ENCODE measurements around the gene CCDC183.
"Not testable (repeated sequence)": the region's sequence is repeated elsewhere in the genome, so short reads cannot be mapped to it uniquely, and the experiment has no call there.

The CCDC183 gene

DNA sequence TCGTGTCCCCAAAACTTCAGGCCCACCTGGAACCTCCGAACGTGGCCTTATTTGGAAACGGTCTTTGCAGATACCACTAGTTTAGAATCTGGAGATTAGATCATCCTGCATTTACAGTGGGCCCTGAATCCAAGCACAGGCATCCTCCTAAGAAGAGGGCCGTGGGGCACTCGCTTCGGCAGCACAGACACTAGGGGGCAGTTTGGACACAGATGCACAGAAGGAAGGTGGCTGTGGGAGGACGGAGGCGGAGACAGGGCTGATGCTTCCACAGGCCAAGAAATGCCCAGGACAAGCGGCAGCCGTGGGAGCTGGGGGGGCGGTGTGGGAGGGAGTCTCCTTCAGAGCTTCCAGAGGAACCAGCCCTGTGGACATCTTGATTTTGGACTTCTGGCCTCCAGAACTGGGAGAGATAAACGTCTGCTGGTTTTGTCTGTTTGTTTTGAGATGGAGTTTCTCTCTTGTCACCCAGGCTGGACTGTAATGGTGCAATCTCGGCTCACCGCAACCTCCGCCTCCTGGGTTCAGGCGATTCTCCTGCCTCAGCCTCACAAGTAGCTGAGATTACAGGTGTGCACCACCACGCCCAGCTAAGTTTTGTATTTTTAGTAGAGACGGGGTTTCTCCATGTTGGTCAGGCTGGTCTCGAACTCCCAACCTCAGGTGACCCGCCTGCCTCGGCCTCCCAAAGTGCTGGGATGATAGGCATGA, 35.1 kb upstream of the CCDC183 start:
- DNase-seq (ENCODE audit: low spot score), result not testable (repeated sequence)

DNA sequence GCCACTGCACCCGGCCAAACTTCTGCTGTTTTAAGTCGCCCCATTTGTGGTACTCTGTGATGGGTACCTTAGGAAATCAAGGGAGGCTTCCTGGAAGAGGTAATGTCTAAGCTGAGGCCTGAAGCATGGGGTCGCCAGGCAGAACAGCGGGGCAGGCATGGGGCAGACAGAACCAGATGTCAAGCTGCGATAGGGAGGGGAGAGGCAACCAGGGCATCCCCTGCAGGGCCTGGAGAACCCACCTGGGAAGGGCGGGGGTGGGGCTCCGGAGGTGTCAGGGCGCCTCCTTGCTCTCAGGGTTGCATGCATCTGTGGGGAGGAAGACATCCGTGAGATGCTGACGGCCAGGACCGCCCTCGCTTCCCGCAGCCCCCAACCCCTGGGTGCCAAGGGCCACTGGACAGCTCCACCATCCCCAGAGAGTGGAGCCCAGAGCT, 34.6 kb upstream of the CCDC183 start:
- no peak for DNase-seq (ENCODE audit: low spot score)

DNA sequence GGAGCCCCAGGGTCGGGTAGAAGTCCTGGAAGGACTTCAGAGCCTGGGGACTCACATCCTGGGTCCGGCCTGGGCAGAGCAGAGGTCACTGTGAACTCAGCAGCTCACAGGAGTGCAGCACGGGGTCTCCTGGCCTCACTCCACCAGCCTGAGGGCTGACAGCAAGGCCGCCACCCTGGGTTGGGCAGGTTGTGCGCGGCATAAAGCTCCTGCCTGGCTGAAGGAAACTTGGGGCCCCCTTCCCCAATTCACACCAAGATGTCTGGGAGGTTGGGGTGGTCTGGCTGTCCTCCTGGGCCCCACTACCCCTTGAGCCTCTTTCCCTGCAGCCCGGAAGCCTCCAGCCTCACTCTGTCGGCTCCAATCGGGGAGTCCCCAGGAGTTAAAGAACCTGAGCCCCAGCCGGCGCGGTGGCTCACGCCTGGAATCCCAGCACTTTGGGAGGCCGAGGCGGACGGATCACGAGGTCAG, 33.9 kb upstream of the CCDC183 start:
- DNase-seq (ENCODE audit: low spot score), result no peak

DNA sequence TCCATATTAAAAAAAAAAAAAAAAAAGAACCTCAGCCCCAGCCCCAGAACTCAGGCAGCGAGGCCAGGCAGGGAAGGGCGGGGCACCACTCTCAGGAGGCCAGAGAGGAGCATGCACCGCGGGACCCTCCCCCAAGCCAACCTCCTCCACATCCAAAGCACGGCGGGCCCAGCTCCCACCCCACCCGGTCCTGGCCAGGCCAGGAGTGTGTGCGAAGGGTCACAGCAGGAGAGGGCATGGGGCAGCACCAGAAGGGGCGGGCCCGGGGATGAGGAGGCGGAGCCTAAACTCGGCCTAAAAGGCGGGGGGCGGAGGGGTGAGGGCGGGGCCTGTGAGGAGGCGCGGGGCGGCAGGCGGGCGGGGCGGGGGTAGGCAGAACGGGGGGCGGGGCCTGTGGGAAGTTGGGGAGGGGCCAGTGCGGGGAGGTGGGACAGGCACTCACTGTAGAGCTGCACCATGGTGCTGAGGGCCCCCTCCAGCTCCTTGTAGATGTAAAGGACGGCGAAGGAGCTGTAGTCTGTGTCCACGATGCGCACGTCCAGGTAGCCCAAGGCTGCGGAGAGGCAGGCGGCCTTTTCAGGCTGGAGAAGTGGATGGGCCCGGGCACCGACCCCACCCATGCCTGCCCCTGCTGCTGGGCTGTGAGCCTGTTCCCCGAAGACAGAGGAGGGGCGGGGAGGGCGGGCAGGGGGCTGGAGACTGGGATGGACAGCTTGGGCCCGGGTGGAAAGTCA, 33.1 kb upstream of the CCDC183 start:
- DNase-seq (ENCODE audit: low spot score), result no peak

DNA sequence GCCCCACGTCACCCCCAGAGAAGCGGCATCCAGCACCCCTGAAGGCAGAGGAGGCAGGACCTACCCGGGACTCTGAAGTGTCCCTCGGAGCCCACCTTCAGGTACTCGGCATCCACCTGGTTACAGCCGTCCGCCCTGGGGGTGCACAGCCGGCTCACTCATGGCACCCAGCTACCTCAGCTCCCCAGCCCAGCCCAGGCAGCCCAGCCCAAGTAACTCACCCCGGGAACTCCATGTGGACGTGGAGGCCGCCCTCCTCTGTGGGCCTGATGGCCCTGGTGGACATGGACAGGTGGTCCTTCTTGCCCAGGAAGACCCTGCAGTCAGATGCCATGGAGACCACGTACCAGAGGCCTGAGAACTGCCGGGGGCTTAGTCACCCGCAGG, 32.5 kb upstream of the CCDC183 start:
- DNase-seq (ENCODE audit: low spot score), result no peak

DNA sequence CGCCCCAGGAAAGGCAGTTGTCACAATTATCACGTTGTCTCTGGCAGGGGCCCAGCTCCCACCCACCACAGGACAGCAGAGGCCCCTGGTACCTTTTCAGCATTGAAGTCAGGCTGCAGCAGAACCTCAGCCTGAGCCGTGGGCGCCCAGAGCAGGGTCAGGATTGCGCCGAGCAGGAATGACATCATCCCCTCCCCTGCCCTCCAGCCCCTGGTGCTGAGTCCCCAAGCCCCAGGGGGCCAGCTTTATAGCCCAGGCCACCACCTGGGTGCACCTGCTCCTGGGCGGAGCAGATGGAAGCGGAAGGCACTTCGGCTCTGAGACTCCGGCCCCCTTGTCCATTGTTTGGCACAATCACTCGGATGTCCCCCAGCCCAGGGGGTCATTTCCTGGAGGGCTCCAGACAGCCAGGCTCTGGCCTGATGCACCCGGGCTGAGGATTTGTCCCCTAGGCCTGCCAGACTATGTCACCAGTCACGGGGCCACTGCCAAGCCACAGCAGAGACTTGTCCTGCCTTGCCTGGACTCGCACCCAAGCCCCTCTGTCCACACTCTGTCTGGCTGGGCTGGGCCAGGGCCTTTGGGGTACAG, 31.7 kb upstream of the CCDC183 start, which contains the start of gene LCN15:
Gene LCN15, minus strand, starts transcription at position 218 of the 591 bp plus-strand sequence. Its CDS starts 30 bp downstream, at position 188.
- DNase-seq (ENCODE audit: low spot score), result no peak

DNA sequence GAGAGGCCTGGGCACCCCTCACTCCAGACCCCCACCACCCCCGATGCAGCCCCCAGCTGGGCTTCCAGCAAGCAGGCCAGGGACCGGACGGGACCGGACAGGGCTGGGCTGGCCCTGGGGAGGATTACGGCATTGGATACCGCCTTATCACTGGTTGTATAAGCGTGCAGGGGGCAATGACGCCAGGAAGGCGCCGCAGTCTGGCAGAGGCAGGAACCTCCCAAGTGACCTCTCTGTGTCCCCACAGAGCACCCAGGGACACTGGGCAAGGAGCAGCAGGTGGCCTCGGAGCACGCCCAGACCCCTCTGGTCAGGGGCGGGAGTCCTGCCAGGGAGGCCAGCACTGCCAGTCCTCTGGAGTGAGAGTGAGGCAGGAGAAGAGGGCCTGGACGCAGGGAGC, 31.1 kb upstream of the CCDC183 start:
- no peak for DNase-seq (ENCODE audit: low spot score)

DNA sequence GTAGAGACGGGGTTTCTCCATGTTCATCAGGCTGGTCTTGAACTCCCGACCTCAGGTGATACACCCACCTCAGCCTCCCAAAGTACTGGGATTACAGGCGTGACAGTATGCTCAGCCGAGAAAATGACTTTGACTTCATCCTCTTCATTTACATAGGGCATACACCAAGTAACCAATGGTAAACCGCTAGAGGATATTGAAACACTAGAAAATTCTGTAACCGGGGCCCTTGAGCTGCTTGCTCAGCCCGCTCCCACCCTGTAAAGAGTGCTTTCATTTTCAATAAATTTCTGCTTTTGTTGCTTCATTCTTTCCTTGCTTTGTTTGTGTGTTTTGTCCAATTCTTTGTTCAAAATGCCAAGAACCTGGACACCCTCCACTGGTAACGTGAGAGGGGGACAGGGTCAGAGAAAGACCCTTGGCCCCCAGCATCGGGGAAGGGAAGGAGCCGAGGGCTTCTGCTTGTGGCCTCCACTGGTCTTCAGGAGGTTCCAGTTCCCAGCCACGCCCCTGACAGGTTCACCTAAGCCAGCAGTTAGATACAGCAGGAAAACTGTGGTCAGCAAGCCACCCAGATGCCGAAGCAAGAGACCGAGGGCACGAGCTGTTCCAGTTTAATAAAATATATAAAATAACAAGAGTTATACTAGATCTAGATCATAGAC, 30.3 kb upstream of the CCDC183 start:
- DNase-seq (ENCODE audit: low spot score), result not testable (repeated sequence)

DNA sequence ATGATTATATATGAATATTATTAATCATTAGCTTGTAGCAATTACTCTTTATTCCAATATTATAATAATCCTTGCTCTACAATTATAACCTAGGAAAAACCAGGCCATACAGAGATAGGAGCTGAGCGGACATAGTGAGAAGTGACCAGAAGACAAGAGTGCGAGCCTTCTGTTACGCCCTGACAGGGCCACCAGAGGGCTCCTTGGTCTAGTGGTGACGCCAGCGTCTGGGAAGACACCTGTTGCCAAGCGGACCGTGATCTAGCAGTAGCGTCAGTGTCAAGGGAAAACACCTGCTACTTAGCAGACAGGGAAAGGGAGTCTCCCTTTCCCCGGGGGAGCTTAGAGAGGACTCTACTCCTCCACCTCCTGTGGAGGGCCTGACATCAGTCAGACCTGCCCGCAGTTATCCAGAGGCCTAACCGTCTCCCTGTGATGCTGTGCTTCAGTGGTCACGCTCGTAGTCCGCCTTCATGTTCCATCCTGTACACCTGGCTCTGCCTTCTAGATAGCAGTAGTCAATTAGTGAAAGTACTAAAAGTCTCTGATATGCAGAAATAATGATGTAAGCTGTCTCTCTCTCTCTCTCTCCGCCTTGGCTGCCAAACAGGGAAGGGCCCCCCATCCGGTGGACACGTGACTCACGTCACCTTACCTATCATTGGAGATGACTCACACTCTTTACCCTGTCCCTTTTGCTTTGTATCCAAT, 29.6 kb upstream of the CCDC183 start:
- DNase-seq (ENCODE audit: low spot score), result not testable (repeated sequence)

DNA sequence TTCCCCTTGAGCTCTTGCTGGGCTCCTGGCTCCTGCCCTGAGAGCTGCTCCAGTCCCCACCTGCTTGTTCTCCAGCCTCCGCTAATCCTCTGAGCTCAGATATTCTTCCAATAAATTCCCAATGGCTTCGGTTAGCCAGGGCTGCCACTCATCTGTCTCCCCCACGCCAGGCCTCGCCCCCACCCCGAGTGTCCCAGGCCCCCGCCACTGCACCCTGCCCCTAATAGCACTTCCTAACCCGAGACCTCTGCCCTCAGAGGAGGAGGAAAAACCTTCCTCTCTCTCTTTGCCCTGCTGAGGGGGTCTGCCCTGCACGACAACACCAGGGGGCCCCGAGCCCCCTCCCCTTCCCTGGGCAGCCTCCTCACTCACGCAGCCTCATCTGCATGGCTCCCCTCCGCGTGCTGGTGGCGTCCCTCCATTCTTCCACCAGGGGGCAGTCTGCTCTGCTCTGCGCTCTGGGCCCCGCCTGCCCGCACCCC, 26.4 kb upstream of the CCDC183 start:
- DNase-seq (ENCODE audit: low spot score), result no peak

DNA sequence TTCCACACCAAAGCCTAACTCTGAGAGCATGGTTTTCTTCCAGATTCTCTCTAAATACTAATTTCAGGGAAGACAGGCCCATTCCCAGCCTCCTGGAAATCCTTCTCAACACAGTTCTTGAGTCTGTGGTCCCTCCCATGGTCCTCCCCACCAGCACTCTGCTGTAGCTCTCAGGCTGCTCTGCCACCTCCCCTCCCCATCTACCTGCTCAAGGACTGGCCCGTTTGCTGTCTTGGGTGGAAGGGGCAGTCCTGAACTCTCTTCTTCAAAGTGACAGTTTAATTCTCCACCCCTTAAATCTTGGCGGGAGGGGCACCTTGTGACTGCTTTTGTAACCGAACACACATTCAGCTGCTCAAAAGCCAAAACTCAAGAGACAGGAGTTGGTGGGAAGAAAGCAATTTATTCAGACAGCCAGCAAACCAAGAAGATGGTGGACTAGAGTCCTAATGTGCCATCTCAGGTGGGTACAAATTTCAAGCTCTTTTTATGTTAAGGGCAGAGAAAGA, 24.2 kb upstream of the CCDC183 start:
- no peak for DNase-seq (ENCODE audit: low spot score)

DNA sequence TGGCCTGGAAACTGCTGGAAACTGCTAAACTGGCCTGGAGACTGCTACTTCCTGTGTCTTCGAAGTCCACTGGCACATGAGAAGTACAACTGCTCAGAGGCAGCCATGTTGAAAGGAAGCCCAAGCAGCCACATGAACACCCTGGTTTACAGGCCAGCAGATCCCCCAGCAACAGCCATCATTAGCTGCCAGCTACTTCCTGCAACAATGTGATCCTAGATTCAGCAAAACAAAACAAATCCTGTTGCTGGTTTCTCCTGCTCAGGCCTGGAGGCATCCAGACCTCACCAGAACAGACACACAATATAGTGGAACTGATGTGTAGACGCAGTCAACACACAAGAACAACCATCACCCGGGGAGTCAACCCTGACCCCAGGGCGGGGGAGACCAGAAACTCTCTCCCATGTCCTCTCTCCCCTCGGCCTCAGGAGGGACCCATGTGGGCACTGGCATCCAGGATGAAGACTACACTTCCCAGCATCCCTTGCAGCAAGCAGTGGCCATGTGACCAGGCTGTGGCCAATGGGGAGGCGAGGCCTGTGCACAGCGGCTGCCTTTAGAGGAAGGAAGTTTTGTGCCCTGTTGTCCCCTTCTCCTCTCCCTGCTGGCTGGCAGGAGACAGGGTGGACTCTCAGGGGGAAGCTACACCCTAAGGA, 22.6 kb upstream of the CCDC183 start:
- DNase-seq (ENCODE audit: low spot score), result no peak

DNA sequence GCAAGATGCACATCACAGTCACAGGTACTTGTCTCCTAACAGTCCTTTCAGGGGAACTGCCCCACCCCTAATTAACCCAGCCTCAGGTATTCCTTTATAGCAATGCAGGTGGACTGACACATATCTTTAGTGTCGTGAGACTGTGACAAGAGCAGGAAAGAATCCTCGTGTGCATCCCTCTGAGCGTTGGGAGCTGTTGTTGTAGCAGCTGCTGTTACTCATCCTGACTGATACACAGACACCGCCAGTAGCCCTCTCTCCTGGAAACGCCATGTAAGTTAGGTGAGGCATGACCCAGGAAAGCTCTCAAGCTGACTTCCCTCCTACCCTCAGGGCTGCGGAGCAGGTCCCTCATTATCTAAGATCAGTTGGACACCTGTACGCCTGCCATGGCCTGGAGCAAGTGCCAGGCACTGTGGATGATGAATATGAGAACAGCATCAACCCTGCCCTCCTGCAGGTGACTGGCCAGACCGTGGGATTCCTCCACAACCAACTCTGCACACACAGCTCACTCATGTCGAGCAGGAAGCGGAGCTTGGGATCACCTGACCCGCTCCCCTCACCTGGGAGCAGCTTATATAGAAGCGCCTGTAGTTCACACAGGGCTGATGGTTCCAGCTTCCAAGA, 21.6 kb upstream of the CCDC183 start:
- no peak for DNase-seq (ENCODE audit: low spot score)

DNA sequence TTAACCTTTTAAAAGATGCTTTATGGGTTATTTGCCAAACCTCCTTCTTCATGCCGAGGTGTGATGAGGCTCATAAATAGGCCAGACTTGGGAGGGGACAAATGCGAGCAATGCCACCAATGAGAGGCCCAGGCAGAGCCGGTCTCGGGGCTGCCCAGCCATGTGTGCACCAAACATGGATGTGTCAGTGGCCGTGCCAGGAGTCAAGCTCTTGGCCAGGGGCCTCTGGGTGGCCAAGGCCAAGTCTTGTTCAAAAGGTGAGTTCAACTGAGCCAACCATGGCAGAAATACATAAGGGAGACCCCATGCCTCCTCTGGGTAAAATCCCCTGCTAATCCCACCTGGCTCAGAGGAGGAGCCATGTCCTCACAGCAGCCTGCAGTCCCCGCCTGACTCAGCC, 20.9 kb upstream of the CCDC183 start:
- DNase-seq (ENCODE audit: low spot score), result no peak

DNA sequence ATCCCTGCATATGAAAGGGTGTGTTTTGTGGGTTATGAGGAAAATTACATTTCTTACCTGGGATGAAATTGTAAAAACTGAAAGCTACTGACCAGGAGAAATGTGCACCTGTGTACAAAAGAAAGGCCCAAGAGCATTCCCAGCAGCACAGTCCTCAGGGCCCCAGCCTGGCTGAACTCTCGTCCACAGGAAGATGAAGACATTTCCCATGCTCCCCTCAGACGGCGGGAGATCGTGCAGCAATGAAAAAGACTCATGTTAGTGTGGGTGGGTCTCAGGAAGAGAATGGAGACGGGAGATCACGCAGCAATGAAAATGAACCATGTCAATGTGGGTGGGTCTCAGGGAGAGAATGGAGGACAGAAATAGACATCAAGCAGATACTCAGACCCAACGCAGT, 19.2 kb upstream of the CCDC183 start:
- DNase-seq (ENCODE audit: low spot score), result no peak

DNA sequence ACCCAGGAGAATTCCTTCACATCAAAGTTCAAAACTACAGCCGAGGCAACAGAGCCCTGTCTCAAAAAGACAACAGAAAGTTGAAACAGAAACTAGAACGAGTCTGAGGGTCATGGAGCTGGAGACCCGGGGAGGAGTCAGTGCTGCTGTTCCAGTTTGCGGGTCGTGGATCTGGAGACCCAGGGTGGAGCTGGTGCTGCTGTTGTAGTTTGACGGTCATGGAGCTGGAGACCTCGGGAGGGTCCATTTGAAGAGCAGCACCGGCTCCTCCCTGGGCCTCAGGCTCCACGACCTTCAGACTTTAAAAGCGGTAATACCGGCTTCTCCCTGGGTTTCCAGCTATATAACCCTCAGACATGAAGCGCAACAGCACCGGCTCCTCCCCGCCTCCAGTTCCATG, 18.8 kb upstream of the CCDC183 start:
- no peak for DNase-seq (ENCODE audit: low spot score)

DNA sequence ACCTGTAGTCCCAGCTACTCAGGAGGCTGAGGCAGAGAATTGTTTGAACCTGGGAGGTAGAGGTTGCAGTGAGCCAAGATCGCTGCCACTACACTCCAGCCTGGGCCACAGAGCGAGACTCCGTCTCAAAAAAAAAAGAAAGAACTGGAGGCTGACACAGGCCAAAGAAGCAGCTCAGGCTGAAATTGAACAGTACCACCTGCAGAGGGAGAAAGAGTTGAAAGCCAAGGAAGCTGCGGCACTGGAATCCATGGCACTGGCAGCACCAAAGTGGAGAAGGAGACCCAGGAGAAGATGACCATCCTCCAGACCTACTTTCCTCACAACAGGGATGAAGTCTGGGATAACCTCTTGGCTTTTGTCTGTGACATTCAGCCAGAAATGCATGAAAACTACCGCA, 16.3 kb upstream of the CCDC183 start:
- no peak for DNase-seq (ENCODE audit: low spot score)

DNA sequence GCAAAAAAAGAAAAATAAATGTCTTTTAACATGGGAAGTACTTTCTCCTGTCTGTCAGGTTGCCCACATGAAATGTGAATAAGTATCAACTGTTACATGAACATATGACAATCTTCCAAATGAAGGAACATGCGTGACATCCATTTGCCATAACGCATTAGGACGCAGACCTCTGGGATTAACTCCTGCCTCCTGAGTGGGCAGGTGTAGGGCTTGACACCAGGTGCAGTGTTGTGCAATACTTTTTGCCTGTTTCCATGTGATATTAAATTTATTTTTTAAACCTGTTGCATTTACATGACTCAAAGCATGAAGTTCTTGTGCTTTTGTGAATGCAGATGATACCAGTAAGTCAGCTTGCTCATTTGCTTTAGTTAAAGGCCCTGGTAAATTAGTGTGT, 13.7 kb upstream of the CCDC183 start:
- no peak for DNase-seq (ENCODE audit: low spot score)

DNA sequence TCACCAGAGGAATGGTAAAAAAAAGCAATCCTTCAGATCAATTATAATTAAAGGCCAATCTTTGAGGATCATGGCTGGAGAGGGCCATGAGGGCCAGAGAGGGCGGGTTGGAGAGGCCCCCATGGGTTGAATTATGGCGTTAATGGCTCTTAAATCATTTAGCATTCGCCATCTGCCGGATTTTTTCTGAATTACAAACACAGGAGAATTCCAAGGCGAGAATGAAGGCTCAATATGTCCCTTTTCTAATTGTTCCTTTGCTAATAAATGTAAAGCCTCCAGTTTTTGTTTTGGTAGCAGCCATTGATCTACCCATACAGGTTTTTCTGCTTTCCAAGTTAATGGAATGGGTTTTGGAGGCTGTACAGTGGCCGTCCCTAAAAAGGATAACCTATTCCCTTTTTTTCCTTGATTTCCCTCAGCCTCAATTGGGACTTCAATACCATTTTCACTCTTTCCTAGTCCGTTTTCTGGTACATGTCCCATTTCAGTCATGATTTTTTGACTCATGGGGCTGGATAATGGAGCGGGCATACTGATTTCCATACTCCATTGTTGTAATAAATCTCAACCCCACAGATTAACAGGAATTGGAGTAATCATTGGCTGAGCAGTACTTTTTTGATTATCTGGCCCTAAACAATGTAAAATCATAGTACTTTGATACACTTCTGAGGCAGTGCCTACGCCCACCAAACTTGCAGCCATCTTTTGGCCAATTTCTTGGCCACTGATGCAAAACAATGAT, 11.7 kb upstream of the CCDC183 start:
- DNase-seq (ENCODE audit: low spot score), result no peak

DNA sequence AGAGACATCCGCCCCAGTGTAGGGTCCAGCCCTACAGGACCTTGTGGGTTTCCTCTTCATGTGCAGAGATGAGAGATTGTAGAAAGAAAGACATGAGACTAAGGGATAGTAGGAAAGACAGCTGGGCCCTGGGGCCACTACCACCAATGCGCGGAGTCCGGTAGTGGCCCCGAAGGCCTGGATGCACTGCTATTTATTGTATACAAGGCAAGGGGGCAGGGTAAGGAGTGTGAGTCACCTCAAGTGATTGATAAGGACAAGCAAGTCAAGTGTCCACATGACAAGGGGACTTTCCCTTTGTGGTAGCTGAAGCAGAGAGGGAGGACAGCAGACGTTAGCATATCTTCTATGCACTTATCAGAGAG, 11.2 kb upstream of the CCDC183 start:
- no peak for DNase-seq (ENCODE audit: low spot score)
